ENCODE results near the gene DNAH14. TPM values are rescaled to one million over a fixed set of nuclear protein-coding genes. Genes with fewer than 3 reads are reported as not detected.

The DNAH14 gene
- total and polyA plus RNA-seq, 10 of the 15 experiments (the other 5 are each of a cell fraction or from before 2014, with no cell fraction given), result 2.0 to 7.9 (median 4.8) TPM

- Histone ChIP-seq H3K4me2 (ENCODE audit: control insufficient read depth, insufficient read depth) (no peak overlapping the region), H3K27ac (ENCODE audit: control insufficient read depth, insufficient read depth) (no peak overlapping the region), H4K20me1 (ENCODE audit: control insufficient read depth, insufficient read depth) (no peaks in the 10 kb centered on the region), H3K36me3 (ENCODE audit: control insufficient read depth in 2 of 2, insufficient read depth in 2 of 2, low read length in 1 of 2) (peaks cover 8 to 31% of the 10 kb centered on the region in 2 experiments), H3K4me1 (ENCODE audit: control insufficient read depth, insufficient read depth, low read length) (no peaks in the 10 kb centered on the region), H2AFZ (ENCODE audit: control insufficient read depth, low read depth, low read length) (no peak overlapping the region), H3K27me3 (replicated peaks in 1 of 2; ENCODE audit: control insufficient read depth in 2 of 2, insufficient read depth in 2 of 2, low read length in 1 of 2) (no peaks in the 10 kb centered on the region), H3K9ac (ENCODE audit: control insufficient read depth, insufficient read depth, low read length) (no peak overlapping the region), H3K9me3 (replicated peaks; ENCODE audit: control insufficient read depth, insufficient read depth, low read length) (no peaks in the 10 kb centered on the region), H3K4me3 (no peak overlapping the region), H3K79me2 (ENCODE audit: control insufficient read depth, insufficient read depth, low read length) (no peaks in the 10 kb centered on the region)
- no peak for ATAC-seq
- in situ Hi-C loops (cut with MboI) (no loop called here), intact Hi-C loops (cut with micrococcal nuclease; ENCODE audit: unreplicated experiment) (no loop called here)
- ChIA-PET RAD21 (ENCODE audit: unreplicated experiment) (no interaction called here), POLR2A (interaction anchor here (1.1 kb wide), 1 partner anchor 17 kb away, joined by 3 read pairs; no protein-coding TSS in a partner anchor), SMC1A (ENCODE audit: uncharacterized antibody, unreplicated experiment) (no interaction called here), CTCF (no interaction called here)
- DNase-seq (ENCODE audit: low read depth, low spot score), result no peak
- no peak for FAIRE-seq
- BruUV-seq (replicated peaks), result no TSS peak
- no peak for TF ChIP-seq BACH1 (IDR thresholded peaks at IDR 0.05; ENCODE audit: borderline replicate concordance)
- no peak for TF ChIP-seq HDAC6 (IDR thresholded peaks at IDR 0.05; ENCODE audit: unreplicated experiment)
- TF ChIP-seq ZSCAN29 (IDR thresholded peaks at IDR 0.05), result no peak
- TF ChIP-seq SIN3A (IDR thresholded peaks at IDR 0.05; ENCODE audit: low read depth, low read length), result no peak
- TF ChIP-seq MYC (IDR thresholded peaks at IDR 0.05; ENCODE audit: insufficient read depth, insufficient read length, insufficient replicate concordance, low read length, severe bottlenecking), result no peak
- TF ChIP-seq REST (IDR thresholded peaks at IDR 0.05; ENCODE audit: low read depth, low read length), result no peak
- TF ChIP-seq RUNX3 (IDR thresholded peaks at IDR 0.05; ENCODE audit: low read length), result no peak
- no peak for TF ChIP-seq ESRRA (IDR thresholded peaks at IDR 0.05; ENCODE audit: low read length)
- no peak for TF ChIP-seq CHD1 (IDR thresholded peaks at IDR 0.05; ENCODE audit: low read depth, low read length)
- no peak for TF ChIP-seq ATF3 (IDR thresholded peaks at IDR 0.05; ENCODE audit: borderline replicate concordance, extremely low read depth, low read depth, low read length)
- TF ChIP-seq SRF (IDR thresholded peaks at IDR 0.05; ENCODE audit: low read depth in 2 of 2, low read length in 2 of 2), result no peak
- no peak for TF ChIP-seq NKRF (conservative IDR thresholded peaks at IDR 0.05)
- 98% methylated on average over 5 of the region's 5 CpGs for WGBS (ENCODE audit: insufficient coverage, insufficient replicate concordance, low lambda C conversion rate, missing lambda C conversion rate)
Measured at GRCh38 chr1:225400968-225401367, 471.5 kb downstream of the DNAH14 start.

Data from GM12878 (cell line).